ENCODE results near the gene AQP1. TPM values are rescaled to one million over a fixed set of nuclear protein-coding genes. Genes with fewer than 3 reads are reported as not detected.

AQP1 gene
- total RNA-seq, 1 experiment from 2014 or later, result 1.2 TPM

DNA sequence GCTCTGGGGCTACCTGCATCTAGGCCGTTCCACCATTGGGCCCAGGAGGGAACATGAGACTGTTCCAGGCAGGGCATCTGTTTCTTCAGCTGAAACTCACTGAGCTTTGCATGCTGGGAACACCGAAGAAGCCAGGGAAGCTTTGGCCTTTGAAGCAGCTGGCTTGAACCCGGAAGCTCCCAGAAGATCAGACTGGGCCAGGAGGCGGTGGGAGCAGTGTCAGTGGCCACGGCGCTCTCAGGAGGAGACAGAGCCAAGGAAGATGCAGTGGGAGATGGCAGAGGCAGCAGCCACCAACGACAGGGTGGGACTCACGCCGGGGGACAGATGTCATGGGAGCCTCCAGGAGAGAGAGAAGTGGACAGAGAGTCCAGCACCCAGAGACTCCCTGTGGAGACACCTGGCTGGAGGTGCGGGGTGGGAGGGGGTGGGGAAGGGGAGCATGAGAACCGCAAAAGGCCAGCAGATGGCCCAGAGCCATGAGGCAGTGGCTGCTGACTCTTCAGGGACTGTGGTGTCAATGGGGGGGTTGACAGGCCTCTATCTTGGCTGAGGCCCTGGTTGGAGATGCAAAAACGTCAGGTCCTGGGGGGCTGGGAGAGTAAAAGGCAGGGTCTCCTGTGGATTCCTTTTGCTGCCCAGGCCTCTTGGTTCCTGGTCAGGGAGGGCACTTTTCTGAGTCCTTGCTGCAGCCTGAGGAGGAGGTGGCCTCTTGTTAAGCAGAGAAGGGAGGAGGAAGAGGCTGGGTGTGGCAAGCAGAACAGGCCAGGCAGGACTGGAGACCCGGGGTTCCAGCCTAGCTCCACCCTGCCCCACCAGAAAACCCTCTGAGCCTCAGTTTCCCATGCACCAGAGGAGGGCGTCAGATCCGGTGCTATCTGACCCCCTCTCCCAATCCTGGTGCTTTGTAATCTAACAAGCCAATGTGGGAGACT, 6.3 kb upstream of the AQP1 start:
- no peak overlapping the region for H3K4me3 ChIP-seq (ENCODE audit: low read length)
- H3K9me3 ChIP-seq (ENCODE audit: low read length), result no peaks in the 10 kb centered on the region
- H3K9me2 ChIP-seq (replicated peaks; ENCODE audit: low read length), result no peaks in the 10 kb centered on the region
- TF ChIP-seq, protein P1, sequence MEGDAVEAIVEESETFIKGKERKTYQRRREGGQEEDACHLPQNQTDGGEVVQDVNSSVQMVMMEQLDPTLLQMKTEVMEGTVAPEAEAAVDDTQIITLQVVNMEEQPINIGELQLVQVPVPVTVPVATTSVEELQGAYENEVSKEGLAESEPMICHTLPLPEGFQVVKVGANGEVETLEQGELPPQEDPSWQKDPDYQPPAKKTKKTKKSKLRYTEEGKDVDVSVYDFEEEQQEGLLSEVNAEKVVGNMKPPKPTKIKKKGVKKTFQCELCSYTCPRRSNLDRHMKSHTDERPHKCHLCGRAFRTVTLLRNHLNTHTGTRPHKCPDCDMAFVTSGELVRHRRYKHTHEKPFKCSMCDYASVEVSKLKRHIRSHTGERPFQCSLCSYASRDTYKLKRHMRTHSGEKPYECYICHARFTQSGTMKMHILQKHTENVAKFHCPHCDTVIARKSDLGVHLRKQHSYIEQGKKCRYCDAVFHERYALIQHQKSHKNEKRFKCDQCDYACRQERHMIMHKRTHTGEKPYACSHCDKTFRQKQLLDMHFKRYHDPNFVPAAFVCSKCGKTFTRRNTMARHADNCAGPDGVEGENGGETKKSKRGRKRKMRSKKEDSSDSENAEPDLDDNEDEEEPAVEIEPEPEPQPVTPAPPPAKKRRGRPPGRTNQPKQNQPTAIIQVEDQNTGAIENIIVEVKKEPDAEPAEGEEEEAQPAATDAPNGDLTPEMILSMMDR (conservative IDR thresholded peaks at IDR 0.05; ENCODE audit: low read depth, low read length), result no peak
- TF ChIP-seq EZH2phosphoT487 (IDR thresholded peaks at IDR 0.05; ENCODE audit: borderline replicate concordance, low read length) (no peak), EZH2 (IDR thresholded peaks at IDR 0.05; ENCODE audit: low read length, unreplicated experiment) (no peak)
- H3K27ac ChIP-seq (ENCODE audit: low read length), result no peak overlapping the region
- intact Hi-C loops (cut with micrococcal nuclease), result no loop called here
- POLR2A ChIA-PET (ENCODE audit: unreplicated experiment), result no interaction called here
- no peaks in the 10 kb centered on the region for H3K79me2 ChIP-seq (ENCODE audit: low read length)
- H2AFZ ChIP-seq (ENCODE audit: low read length), result no peak overlapping the region
- BruUV-seq (replicated peaks), result no TSS peak
- H3K9ac ChIP-seq (ENCODE audit: low read length), result no peak overlapping the region
- H3K36me3 ChIP-seq (ENCODE audit: low read depth, low read length), result no peaks in the 10 kb centered on the region
- no peaks in the 10 kb centered on the region for H4K20me1 ChIP-seq (ENCODE audit: low read length)
- H3K4me1 ChIP-seq (ENCODE audit: insufficient read depth, low read length), result peaks cover 10% of the 10 kb centered on the region
- no peak overlapping the region for H3K4me2 ChIP-seq (ENCODE audit: low read length)
- no peak for DNase-seq
- CTCF ChIA-PET, result no interaction called here
- no peaks in the 10 kb centered on the region for H3K27me3 ChIP-seq (ENCODE audit: low read length)
- no peaks in the 10 kb centered on the region for H3F3A ChIP-seq (ENCODE audit: low read length, unreplicated experiment)
- ATAC-seq, result peak; percentile 28; the same call in 1 of the 2 replicates

DNA sequence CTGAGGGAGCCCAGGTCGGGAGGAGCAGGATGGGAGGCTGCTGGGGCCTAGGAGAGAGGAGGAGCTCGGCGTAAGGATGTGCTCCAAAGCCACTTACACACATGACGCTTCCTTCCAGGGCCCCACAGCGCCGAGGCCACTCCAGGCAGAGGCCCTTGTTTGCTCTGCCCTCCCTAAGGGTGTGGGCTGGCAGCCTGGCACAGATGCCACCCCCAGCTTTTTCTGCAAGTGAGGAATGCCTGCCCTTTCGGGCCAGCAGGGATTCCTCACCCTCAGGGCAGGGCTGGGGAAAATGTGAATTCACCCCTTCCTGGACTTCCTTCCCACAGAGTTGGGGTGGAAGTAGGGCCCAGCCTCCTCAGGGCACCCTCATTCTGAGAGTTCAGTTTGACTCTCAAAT, 5.6 kb upstream of the AQP1 start:
- ATAC-seq (peak; percentile 39), DNase-seq (no peak)
- peaks cover 10% of the 10 kb centered on the region for H3K4me1 ChIP-seq (ENCODE audit: insufficient read depth, low read length)
- no peaks in the 10 kb centered on the region for H3K9me3 ChIP-seq (ENCODE audit: low read length)
- no peak overlapping the region for H2AFZ ChIP-seq (ENCODE audit: low read length)
- H3K4me2 ChIP-seq (ENCODE audit: low read length), result no peak overlapping the region
- H3K4me3 ChIP-seq (ENCODE audit: low read length), result no peak overlapping the region
- no peaks in the 10 kb centered on the region for H3K36me3 ChIP-seq (ENCODE audit: low read depth, low read length)
- BruUV-seq (replicated peaks), result no TSS peak
- ChIA-PET POLR2A (ENCODE audit: unreplicated experiment) (no interaction called here), CTCF (no interaction called here)
- intact Hi-C loops (cut with micrococcal nuclease), result no loop called here
- TF ChIP-seq, protein P1 (conservative IDR thresholded peaks at IDR 0.05; ENCODE audit: low read depth, low read length), result no peak
- TF ChIP-seq EZH2phosphoT487 (IDR thresholded peaks at IDR 0.05; ENCODE audit: borderline replicate concordance, low read length) (no peak), EZH2 (IDR thresholded peaks at IDR 0.05; ENCODE audit: low read length, unreplicated experiment) (no peak)
- no peak overlapping the region for H3K9ac ChIP-seq (ENCODE audit: low read length)
- no peaks in the 10 kb centered on the region for H4K20me1 ChIP-seq (ENCODE audit: low read length)
- H3F3A ChIP-seq (ENCODE audit: low read length, unreplicated experiment), result no peaks in the 10 kb centered on the region
- H3K9me2 ChIP-seq (replicated peaks; ENCODE audit: low read length), result no peaks in the 10 kb centered on the region
- H3K79me2 ChIP-seq (ENCODE audit: low read length), result no peaks in the 10 kb centered on the region
- H3K27ac ChIP-seq (ENCODE audit: low read length), result no peak overlapping the region
- H3K27me3 ChIP-seq (ENCODE audit: low read length), result no peaks in the 10 kb centered on the region

Data from PC-3 (cell line).